Measurements from ENCODE around the gene MPZL2.

MPZL2 gene

DNA sequence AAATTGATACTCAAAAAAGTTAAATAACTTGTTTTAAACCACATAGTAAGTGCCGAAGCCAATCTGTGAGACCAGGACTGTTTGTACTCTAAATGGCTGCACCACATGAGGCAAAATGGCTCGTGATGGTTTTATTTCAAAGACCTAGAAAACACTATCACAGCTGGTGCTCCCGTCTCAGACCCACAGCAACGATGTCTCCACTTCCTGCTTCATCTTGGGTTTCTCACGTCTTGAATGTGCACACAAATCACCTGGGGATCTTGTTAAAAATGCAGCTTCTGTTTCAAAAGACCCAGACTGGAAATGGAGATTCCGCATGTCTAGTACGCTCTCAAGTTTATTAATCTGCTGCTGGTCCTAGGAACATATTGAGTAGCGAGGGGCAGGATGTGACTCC, 41.6 kb upstream of the MPZL2 start:
- Histone ChIP-seq H4K20me1 (no peaks in the 10 kb centered on the region), H3K27me3 (no peaks in the 10 kb centered on the region), H3K4me2 (0 out of 22 replicates have a peak overlapping the region, but pooled peaks of 1 of the 11 experiments have one; percentile 13), H3K27ac (no peak overlapping the region), H3K4me3 (no peak overlapping the region), H3K9ac (no peak overlapping the region), H3K9me3 (replicated peaks in 1 of 11) (0 out of 22 replicates have a peak, but pooled peaks cover 0 to 3% (median 0%) of the 10 kb centered on the region in 11 experiments), H3K36me3 (no peaks in the 10 kb centered on the region), H3K4me1 (peaks cover 8 to 22% (median 16%) of the 10 kb centered on the region in 10 experiments)
- no peak for TF ChIP-seq Cebpa-rat (IDR thresholded peaks at IDR 0.05)

DNA sequence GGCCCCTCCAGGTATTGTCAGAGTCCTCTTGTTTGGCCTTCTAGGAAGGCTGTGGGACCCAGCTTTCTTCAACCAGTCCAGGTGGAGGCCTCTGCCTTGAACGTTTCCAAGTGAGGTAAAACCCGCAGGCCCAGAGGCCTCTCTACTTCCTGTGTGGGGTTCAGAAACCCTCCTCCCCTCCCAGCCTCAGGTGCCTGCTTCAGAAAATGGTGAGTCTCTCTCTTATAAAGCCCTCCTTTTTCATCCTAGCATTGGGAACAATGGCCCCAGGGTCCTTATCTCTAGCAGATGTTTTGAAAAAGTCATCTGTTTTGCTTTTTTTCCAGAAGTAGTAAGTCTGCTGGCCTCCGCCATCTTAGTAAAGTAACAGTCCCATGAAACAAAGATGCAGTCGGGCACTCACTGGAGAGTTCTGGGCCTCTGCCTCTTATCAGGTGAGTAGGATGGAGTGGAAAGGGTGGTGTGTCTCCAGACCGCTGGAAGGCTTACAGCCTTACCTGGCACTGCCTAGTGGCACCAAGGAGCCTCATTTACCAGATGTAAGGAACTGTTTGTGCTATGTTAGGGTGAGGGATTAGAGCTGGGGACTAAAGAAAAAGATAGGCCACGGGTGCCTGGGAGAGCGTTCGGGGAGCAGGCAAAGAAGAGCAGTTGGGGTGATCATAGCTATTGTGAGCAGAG, 40.6 kb upstream of the MPZL2 start, which contains the start of gene CD3E:
Gene CD3E (plus strand): TSS at position 163 of the 681 bp plus-strand sequence. CDS start 223 bp downstream, at position 386.
- Histone ChIP-seq H3K4me1 (peaks cover 8 to 22% (median 16%) of the 10 kb centered on the region in 10 experiments), H3K27me3 (no peaks in the 10 kb centered on the region), H3K36me3 (no peaks in the 10 kb centered on the region), H3K9ac (no peak within 1 kb of the TSS), H3K9me3 (replicated peaks in 1 of 11) (no peaks in the 10 kb centered on the region), H4K20me1 (no peaks in the 10 kb centered on the region), H3K4me3 (no peak within 1 kb of the TSS), H3K4me2 (peak within 1 kb of the TSS in 8 of 11 experiments; percentile 23 to 48 (median 40); a peak in 14 of 22 replicates), H3K27ac (no peak within 1 kb of the TSS)
- TF ChIP-seq Cebpa-rat (IDR thresholded peaks at IDR 0.05) = no peak

DNA sequence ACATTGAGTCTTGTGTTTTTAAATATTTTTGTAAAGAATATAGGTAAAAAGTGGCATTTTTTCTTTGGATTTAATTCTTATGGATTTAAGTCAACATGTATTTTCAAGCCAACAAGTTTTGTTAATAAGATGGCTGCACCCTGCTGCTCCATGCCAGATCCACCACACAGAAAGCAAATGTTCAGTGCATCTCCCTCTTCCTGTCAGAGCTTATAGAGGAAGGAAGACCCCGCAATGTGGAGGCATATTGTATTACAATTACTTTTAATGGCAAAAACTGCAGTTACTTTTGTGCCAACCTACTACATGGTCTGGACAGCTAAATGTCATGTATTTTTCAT, 40.1 kb upstream of the MPZL2 start:
- no peak overlapping the region for H3K4me3 ChIP-seq
- H3K27ac ChIP-seq = no peak overlapping the region
- TF ChIP-seq Cebpa-rat (IDR thresholded peaks at IDR 0.05) = no peak
- H3K9ac ChIP-seq = no peak overlapping the region
- peak overlapping the region in 8 of 11 experiments; percentile 23 to 48 (median 40); a peak in 14 of 22 replicates for H3K4me2 ChIP-seq
- H3K4me1 ChIP-seq = peaks cover 8 to 22% (median 16%) of the 10 kb centered on the region in 10 experiments
- no peaks in the 10 kb centered on the region for H3K9me3 ChIP-seq (replicated peaks in 1 of 11)
- H3K36me3 ChIP-seq = no peaks in the 10 kb centered on the region
- no peaks in the 10 kb centered on the region for H4K20me1 ChIP-seq
- no peaks in the 10 kb centered on the region for H3K27me3 ChIP-seq

DNA sequence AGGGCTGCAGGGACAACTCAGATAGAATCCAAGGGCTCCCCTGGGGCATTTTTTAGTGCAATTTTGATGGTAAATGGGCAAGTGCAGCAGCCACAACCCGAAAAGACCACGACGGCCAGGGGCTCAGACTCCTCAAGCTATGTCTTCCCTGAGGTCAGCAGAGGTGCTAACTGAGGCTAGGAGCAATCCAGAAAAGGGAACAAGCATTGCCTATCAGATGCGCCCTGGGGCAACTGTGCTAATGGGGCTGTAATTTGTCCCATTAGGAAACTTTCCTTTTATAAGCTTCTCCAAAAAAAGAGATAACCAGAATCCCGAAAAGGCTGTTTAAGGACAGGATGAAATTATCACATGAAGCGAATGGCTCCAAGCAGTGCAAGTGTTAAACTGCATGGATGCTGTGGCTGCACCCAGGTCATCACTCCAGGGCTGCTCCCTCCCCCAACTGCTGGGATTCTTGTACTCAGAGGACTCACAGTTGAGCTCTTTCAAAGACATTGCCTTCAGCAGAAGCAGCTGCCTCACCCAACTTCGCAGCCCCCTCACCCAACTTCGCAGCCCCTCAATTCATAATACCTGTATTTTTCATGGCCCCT, 37.6 kb upstream of the MPZL2 start:
- Histone ChIP-seq H3K9me3 (replicated peaks in 1 of 11) (no peaks in the 10 kb centered on the region), H3K27ac (no peak overlapping the region), H3K9ac (no peak overlapping the region), H4K20me1 (no peaks in the 10 kb centered on the region), H3K4me1 (peaks cover 4 to 16% (median 12%) of the 10 kb centered on the region in 10 experiments), H3K27me3 (no peaks in the 10 kb centered on the region), H3K4me3 (no peak overlapping the region), H3K36me3 (no peaks in the 10 kb centered on the region), H3K4me2 (peak overlapping the region in 3 of 11 experiments; percentile 7 to 33 (median 23); a peak in 2 of 22 replicates)
- TF ChIP-seq Cebpa-rat (IDR thresholded peaks at IDR 0.05) = no peak

DNA sequence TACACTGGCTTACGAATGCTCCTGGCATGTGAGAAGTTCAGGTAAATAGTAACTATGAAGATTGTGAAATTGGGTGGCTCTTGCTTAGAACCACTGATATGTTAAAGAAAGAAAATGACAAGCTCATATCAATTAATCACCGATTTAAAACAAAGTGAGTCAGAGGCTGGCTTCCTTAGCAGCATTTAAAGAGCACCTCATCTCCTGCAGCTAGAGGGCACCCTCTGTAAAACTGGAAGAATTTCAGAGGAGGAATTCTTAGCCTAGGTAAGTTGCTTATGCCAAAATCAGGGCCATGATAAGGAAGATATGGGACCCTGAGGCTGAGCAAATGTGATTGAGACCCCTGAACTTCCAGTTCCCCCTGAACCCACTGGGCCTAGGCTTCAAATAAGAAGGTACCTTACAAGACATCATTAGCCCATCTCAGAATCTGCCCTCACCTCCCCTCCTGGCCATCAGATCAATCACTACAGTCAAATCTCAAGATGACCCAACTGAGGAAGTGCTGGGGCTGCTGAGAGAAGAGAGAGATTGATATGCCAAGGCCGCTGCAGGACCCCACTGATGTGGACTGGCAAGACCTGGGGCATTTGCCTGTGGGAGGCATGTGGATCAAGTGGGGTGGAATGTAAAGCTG, 31.8 kb upstream of the MPZL2 start:
- Histone ChIP-seq H3K4me3 (no peak overlapping the region), H3K4me2 (no peak overlapping the region), H3K27me3 (no peaks in the 10 kb centered on the region), H4K20me1 (no peaks in the 10 kb centered on the region), H3K27ac (no peak overlapping the region), H3K9me3 (replicated peaks in 1 of 11) (no peaks in the 10 kb centered on the region), H3K4me1 (peaks cover 0 to 12% (median 0%) of the 10 kb centered on the region in 10 experiments; a peak in 7 of 20 replicates), H3K9ac (no peak overlapping the region), H3K36me3 (no peaks in the 10 kb centered on the region)
- TF ChIP-seq Cebpa-rat (IDR thresholded peaks at IDR 0.05) = no peak

DNA sequence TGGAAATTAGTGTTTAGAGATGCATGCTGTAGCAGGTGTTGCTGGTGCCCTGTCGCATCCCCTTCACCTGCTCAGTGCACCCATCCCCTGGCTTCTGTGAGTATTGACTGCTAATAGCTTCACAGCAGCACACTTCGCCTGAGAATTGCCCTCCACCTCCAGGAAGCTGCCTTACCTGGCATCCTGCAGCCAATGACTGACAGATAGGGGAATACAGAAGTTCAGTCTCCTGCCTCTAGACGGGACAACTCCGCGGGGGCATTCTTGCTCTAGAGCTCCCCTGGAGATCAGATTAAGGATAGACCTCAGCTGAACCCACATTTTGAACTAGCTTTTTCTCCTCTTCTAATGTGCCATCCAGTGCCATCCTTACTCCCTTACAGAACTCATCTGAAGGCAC, 31.1 kb upstream of the MPZL2 start:
- Histone ChIP-seq H3K4me2 (no peak overlapping the region), H3K9me3 (replicated peaks in 1 of 11) (no peaks in the 10 kb centered on the region), H4K20me1 (no peaks in the 10 kb centered on the region), H3K4me1 (peaks cover 0 to 20% (median 0%) of the 10 kb centered on the region in 10 experiments; a peak in 7 of 20 replicates), H3K27ac (no peak overlapping the region), H3K9ac (no peak overlapping the region), H3K27me3 (no peaks in the 10 kb centered on the region), H3K4me3 (no peak overlapping the region), H3K36me3 (no peaks in the 10 kb centered on the region)
- no peak for TF ChIP-seq Cebpa-rat (IDR thresholded peaks at IDR 0.05)

DNA sequence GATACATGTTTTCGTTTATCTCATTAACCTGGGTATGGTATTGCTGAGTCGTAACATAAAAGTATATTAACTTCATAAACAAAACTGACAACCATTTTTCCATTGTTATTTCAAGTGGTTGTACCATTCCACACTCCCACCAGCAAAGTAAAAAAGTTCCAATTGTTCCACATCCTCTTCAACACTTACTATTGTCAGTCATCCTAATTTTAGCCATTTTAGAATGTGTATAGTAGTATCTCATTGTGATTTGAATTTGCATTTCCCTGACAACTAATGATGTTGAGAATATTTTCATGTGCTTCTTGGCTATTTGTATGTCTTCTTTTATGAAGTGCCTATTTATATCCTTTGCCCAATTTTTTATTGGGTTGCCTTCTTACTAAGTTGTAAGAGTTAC, 30.0 kb upstream of the MPZL2 start:
- H3K36me3 ChIP-seq = no peaks in the 10 kb centered on the region
- peaks cover 0 to 28% (median 0%) of the 10 kb centered on the region in 10 experiments; a peak in 8 of 20 replicates for H3K4me1 ChIP-seq
- no peak for TF ChIP-seq Cebpa-rat (IDR thresholded peaks at IDR 0.05)
- no peak overlapping the region for H3K4me3 ChIP-seq
- H3K4me2 ChIP-seq = no peak overlapping the region
- no peaks in the 10 kb centered on the region for H4K20me1 ChIP-seq
- no peaks in the 10 kb centered on the region for H3K27me3 ChIP-seq
- H3K27ac ChIP-seq = no peak overlapping the region
- H3K9me3 ChIP-seq (replicated peaks in 1 of 11) = no peaks in the 10 kb centered on the region
- H3K9ac ChIP-seq = no peak overlapping the region

DNA sequence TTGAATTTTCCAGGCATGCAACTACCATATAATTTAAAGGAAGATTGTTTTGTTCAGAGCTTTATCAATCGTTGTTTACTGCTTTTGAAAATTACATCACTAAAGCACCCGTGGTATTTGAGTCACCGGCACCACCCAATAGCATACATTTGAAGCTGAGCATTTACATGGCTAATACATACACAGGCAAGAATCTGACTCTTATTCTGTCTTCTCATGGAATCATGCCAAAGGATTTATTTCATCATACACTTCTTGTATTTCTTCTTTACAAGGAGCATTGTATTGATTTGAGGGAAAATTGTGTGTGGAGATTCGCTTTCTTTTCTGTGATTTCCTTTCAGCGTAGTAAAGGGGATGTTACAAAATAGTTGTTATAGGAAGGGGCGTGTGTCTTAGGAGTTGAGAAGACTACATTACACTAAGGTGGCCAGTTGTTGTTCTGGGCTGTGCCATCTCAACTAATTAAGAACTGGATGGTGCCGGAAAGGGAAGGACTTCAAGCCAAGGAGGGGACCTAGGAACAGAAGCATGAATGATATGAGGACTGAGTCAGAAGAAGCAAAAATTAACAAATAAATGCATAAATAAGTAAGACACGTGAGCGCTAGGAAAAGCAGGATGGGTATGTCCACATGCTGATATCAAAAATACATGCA, 27.5 kb upstream of the MPZL2 start:
- H3K27ac ChIP-seq = no peak overlapping the region
- no peaks in the 10 kb centered on the region for H4K20me1 ChIP-seq
- TF ChIP-seq Cebpa-rat (IDR thresholded peaks at IDR 0.05) = no peak
- no peaks in the 10 kb centered on the region for H3K9me3 ChIP-seq (replicated peaks in 1 of 11)
- H3K9ac ChIP-seq = no peak overlapping the region
- no peaks in the 10 kb centered on the region for H3K27me3 ChIP-seq
- peak overlapping the region in 2 of 11 experiments; percentile 5 to 31; a peak in 2 of 22 replicates for H3K4me2 ChIP-seq
- peaks cover 0 to 33% (median 0%) of the 10 kb centered on the region in 10 experiments; a peak in 8 of 20 replicates for H3K4me1 ChIP-seq
- H3K4me3 ChIP-seq = no peak overlapping the region
- no peaks in the 10 kb centered on the region for H3K36me3 ChIP-seq

DNA sequence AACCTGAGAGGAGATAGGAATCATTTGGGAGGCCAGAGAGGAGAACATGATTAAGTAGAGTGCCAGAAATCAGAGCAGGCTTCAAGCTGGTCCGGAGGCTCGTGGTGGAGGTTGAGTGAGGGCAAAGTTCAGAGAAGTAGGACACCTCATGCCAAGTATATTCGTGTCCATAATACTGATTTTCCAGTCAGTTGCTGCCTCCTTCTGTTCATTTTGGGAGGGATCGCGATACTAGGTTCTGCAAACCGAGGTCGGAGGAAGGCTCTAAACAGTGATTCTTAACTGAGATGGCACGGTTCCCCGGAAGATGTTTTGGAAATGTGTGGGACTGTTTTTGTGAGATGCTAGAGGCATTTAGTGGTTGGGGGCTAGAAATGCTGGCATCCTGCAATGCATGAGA, 26.8 kb upstream of the MPZL2 start:
- TF ChIP-seq Cebpa-rat (IDR thresholded peaks at IDR 0.05) = no peak
- Histone ChIP-seq H3K4me1 (peaks cover 0 to 33% (median 0%) of the 10 kb centered on the region in 10 experiments; a peak in 8 of 20 replicates), H3K9me3 (replicated peaks in 1 of 11) (peaks cover 0 to 6% (median 2%) of the 10 kb centered on the region in 11 experiments; a peak in 8 of 22 replicates), H3K36me3 (no peaks in the 10 kb centered on the region), H3K9ac (no peak overlapping the region), H3K27ac (no peak overlapping the region), H4K20me1 (no peaks in the 10 kb centered on the region), H3K27me3 (no peaks in the 10 kb centered on the region), H3K4me3 (no peak overlapping the region), H3K4me2 (peak overlapping the region in 1 of 11 experiments; percentile 31; a peak in 2 of 22 replicates)

Measured in BLaER1 treated with 17β-estradiol and CSF1 and Interleukin-3, amounts not matched to agents 10 nM and 100 nM (cell line).